Tibial nerve (tissue), 4 donors: ENCODE measurements around the gene GOLGA8O. TPM values are rescaled to one million over a fixed set of nuclear protein-coding genes. Genes with fewer than 3 reads are reported as not detected.
A peak's percentile ranks its signal among the peaks of the same experiment; 100 is the strongest.
"Not testable (repeated sequence)": the region's sequence is repeated elsewhere in the genome, so short reads cannot be mapped to it uniquely, and the experiment has no call there.

Experiments
- DNase-seq, 2 donors: peaks; one replicate each; pipeline ENCODE4 v3.0.0-alpha.2; 2019; ENCODE audit warnings: low spot score in 2 of 2
- H3K27ac ChIP-seq, 4 donors: fragments of 200-600 bp; sonication (generic) in 3 of 4; one replicate each; pipeline ENCODE4 v1.5.1; 2017 to 2019; ENCODE audit warnings: mild to moderate bottlenecking in 1 of 4
- H3K27me3 ChIP-seq, 2 donors: fragments of 200-600 bp; sonication (generic) in 1 of 2; one replicate each; pipeline versions ENCODE4 v1.5.1 to v1.6.0; 2017 to 2019
- H3K36me3 ChIP-seq, 3 donors: fragments of 200-600 bp; sonication (generic); one replicate each; pipeline ENCODE4 v1.5.1; 2018 to 2019
- H3K4me1 ChIP-seq, 4 donors: fragments of 200-600 bp; sonication (generic) in 3 of 4; one replicate each; pipeline ENCODE4 v1.5.1; 2017 to 2019
- H3K4me3 ChIP-seq, 4 donors: fragments of 200-600 bp; sonication (generic) in 3 of 4; one replicate each; pipeline ENCODE4 v1.5.1; 2017 to 2019; ENCODE audit warnings: mild to moderate bottlenecking in 1 of 4, moderate library complexity in 1 of 4
- H3K9me3 ChIP-seq, 4 donors: fragments of 200-600 bp; sonication (generic) in 3 of 4; one replicate each; pipeline ENCODE4 v1.5.1; 2017 to 2019
- CTCF ChIP-seq, 5 experiments: fragments of 200-600 bp in 3 of 5; fragments of 450-650 bp in 2 of 5; sonication (generic) in 3 of 5; IDR thresholded peaks; one replicate each; pipeline ENCODE4 v1.5.1; 2016 to 2019; ENCODE audit warnings: antibody characterized with exemption in 5 of 5, mild to moderate bottlenecking in 3 of 5, moderate library complexity in 2 of 5
- whole genome bisulfite sequencing, 2 donors: methylation state at CpG; one replicate each; pipeline ENCODE4 v1.1.5; 2018; 5-methylcytosine and 5-hydroxymethylcytosine counted together
- small RNA-seq: library from RNA; depleted of rRNA; stranded (forward); fragments of <200 nt; gene quantifications from one replicate; pipeline ENCODE3, GENCODE V24; 2016
- total RNA-seq, 4 donors: library from RNA; depleted of rRNA; stranded (reverse); fragments of >200 nt; gene quantifications; one replicate each; pipeline ENCODE4 v1.1.0, GENCODE V29; 2016

GOLGA8O gene
- total RNA-seq, 4 donors from 2014 or later: 1.8 TPM; not detected in 3

DNA sequence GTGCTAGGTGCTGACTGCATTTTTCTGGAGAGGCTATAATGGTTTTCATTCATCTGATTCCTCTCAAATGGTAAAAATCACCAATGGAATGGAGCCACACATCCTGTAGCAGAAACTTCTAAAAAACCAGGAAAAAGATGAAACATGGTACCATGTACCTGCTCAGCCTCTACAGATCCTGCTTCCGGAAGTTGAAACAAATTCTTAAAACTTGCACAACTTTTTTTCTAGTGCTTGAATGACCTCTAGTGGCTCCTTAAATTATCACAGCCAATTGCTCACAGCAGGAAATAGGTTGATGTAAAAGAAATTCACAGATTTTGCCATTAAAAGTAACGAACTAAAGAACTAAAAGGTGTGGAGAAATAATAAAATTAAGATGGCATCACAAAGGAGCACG, 47.5 kb downstream of the GOLGA8O start:
- H3K36me3 ChIP-seq, H3K4me3 ChIP-seq, H3K4me1 ChIP-seq, DNase-seq, H3K27me3 ChIP-seq, H3K27ac ChIP-seq, H3K9me3 ChIP-seq: not testable (repeated sequence)
- TF ChIP-seq CTCF (IDR thresholded peaks at IDR 0.05): peak in 2 of 5 experiments; percentile 25 to 28
- 0% methylated on average over 2 of the region's 3 CpGs for WGBS, 2 donors

DNA sequence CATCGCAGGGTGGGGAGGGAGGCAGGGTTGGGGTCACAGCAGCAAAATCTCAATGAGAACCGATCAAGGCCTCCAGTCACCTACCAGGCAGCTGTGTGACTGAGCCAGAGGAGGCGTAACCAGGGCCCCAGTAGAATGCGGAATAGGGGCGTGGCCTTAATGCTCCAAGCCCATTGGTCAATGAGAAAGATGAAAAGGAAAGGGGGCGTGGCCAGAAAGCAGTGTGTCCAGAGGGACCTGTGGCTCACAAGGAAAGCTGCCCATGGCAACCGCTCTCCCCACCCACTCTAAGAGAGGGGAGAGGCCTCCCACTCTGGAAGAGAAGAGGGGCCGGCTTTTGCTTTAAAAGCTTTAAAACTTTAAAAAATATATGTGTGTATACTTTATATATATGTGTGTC, 52.2 kb downstream of the GOLGA8O start, which contains the start of gene GOLGA8K:
Gene GOLGA8K (minus strand): TSS at position 101 of the 400 bp plus-strand sequence. CDS start 98 bp downstream, at position 3.
- H3K27me3 ChIP-seq, H3K4me1 ChIP-seq, DNase-seq, H3K4me3 ChIP-seq, H3K36me3 ChIP-seq, H3K27ac ChIP-seq, H3K9me3 ChIP-seq: not testable (repeated sequence)
- WGBS, 2 donors: no CpG with 5 or more reads among the region's 8 CpGs

DNA sequence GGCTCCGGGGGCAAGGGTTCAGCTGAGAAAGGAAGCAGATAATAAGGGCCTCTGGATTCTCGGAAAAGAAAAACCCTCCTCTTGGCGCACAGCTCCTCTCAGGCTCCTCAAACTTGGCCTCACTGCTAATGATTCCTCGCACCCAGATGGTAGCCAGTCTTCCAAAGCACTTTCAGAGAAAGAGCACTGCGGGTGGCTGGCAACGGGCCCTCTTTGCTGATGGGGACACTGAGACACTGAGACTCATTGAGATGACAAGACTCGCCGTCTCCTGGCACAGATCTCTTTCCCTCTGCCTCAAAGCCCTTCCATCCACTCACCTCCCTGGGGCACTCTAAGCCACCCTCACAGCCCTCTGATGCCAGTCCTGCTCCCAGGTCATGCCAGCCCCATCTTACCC, 58.9 kb downstream of the GOLGA8O start:
- not testable (repeated sequence) for H3K36me3 ChIP-seq, H3K27me3 ChIP-seq, H3K9me3 ChIP-seq, H3K4me1 ChIP-seq, H3K27ac ChIP-seq, H3K4me3 ChIP-seq, DNase-seq
- WGBS, 2 donors: no CpG with 5 or more reads among the region's 8 CpGs

Small RNA genes lying within 50 kb of the gene (small RNA-seq; reads per million reads assigned to genes)
- gene AC135983.5 (not detected), gene RF00096 (not detected), gene RN7SL539P (not detected)

Other genes with a start within 250 kb of the GOLGA8O start
- gene GOLGA8K, start 52.3 kb downstream of the GOLGA8O start, total RNA-seq: 1 to 10 TPM in 2 of 4 donors, under 1 TPM in 1, not detected in 1; 0.21 to 3.6 (median 3.5) TPM
- gene GOLGA8N, start 137.8 kb upstream of the GOLGA8O start, total RNA-seq: 10 to 100 TPM; 11.0 to 27.3 (median 13.7) TPM
- gene ARHGAP11A, start 159.9 kb upstream of the GOLGA8O start, total RNA-seq: 1 to 10 TPM in 2 of 4 donors, under 1 TPM in 2; 0.59 to 2.4 (median 0.82) TPM
- under 1 TPM in 2 of 4 donors, not detected in 2; 0.44 to 0.90 TPM for gene SCG5, start 186.1 kb upstream of the GOLGA8O start, total RNA-seq